HG03045 (cell line): ENCODE measurements around the gene TMEM184A.

Experiments used
- ATAC-seq: cut with Tn5 transposase; IDR thresholded peaks from one replicate; pipeline ENCODE4 v1.9.1; 2021; ENCODE audit warnings: mild to moderate bottlenecking, moderate library complexity; ENCODE audit not compliant: unreplicated experiment

TMEM184A gene

GRCh38 chr7:1555813-1556543 is at the start of gene TMEM184A:
Gene TMEM184A, minus strand, starts transcription at chr7:1556205. Its CDS starts 721 bp downstream, at chr7:1555484.
- no peak for ATAC-seq

GRCh38 chr7:1604383-1604782 is 48.4 kb upstream of the TMEM184A start:
- no peak for ATAC-seq

GRCh38 chr7:1603346-1604225 is 47.6 kb upstream of the TMEM184A start:
- ATAC-seq = no peak

GRCh38 chr7:1602386-1602785 is 46.4 kb upstream of the TMEM184A start:
- no peak for ATAC-seq

- ATAC-seq = no peak
These were observed 46.0 kb upstream of the TMEM184A start for GRCh38 chr7:1601956-1602355.

- no peak for ATAC-seq
These were observed 43.8 kb upstream of the TMEM184A start for GRCh38 chr7:1599640-1600395.

GRCh38 chr7:1598961-1599639 is 43.1 kb upstream of the TMEM184A start:
- ATAC-seq = no peak

GRCh38 chr7:1598286-1598685 is 42.3 kb upstream of the TMEM184A start:
- ATAC-seq = no peak

GRCh38 chr7:1597791-1598190 is 41.8 kb upstream of the TMEM184A start:
- no peak for ATAC-seq

GRCh38 chr7:1597066-1597760 is 41.2 kb upstream of the TMEM184A start:
- no peak for ATAC-seq

GRCh38 chr7:1596181-1597043 is 40.4 kb upstream of the TMEM184A start:
- ATAC-seq = no peak

GRCh38 chr7:1595636-1596035 is 39.6 kb upstream of the TMEM184A start:
- no peak for ATAC-seq

- no peak for ATAC-seq
These were observed 39.0 kb upstream of the TMEM184A start for GRCh38 chr7:1595027-1595426.

- no peak for ATAC-seq
These were observed 38.0 kb upstream of the TMEM184A start for GRCh38 chr7:1593904-1594421.

- ATAC-seq = no peak
These were observed 37.3 kb upstream of the TMEM184A start for GRCh38 chr7:1593091-1593866.

GRCh38 chr7:1592299-1592871 is 36.4 kb upstream of the TMEM184A start:
- ATAC-seq = no peak

GRCh38 chr7:1591876-1592275 is 35.9 kb upstream of the TMEM184A start:
- ATAC-seq = no peak

GRCh38 chr7:1591396-1591795 is 35.4 kb upstream of the TMEM184A start:
- no peak for ATAC-seq
